Measurements from ENCODE around the gene PLEKHA7.
"Not testable (repeated sequence)": the region's sequence is repeated elsewhere in the genome, so short reads cannot be mapped to it uniquely, and the experiment has no call there.

The PLEKHA7 gene

DNA sequence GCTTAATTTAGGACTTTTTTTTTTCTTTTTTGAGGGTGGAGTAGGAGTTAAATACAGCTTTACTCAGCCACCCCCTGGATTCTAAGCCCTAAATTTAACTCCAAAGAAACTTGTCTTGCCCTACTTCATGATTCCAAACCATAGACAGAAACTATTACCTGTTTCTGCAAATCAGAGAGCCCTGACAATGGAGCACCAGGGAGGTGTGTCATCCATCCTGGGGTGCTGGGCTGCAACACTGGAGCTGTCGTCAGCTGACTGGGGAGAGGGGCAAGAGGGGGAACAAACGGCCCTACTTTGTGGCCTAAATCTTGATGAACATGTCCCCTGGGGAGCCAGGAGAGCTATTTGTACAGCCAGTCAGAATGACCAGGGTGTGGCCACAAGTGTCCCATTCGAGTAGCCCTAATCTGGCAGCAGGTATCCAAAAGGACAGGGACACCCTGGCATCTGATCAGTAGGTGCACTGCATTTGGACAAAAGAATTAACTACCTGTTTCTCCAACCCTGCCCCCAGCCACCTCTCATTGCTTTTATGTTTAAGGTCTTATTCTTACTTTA is 50.8 kb downstream of the PLEKHA7 start:
- no peak overlapping the region for H3K27ac ChIP-seq
- no peaks in the 10 kb centered on the region for H3K9me3 ChIP-seq (ENCODE audit: severe bottlenecking)
- no peak overlapping the region for H3K4me3 ChIP-seq (ENCODE audit: low read depth, low read length)
- DNase-seq = no peak
- peaks cover 24% of the 10 kb centered on the region for H3K36me3 ChIP-seq
- TF ChIP-seq, protein P1, sequence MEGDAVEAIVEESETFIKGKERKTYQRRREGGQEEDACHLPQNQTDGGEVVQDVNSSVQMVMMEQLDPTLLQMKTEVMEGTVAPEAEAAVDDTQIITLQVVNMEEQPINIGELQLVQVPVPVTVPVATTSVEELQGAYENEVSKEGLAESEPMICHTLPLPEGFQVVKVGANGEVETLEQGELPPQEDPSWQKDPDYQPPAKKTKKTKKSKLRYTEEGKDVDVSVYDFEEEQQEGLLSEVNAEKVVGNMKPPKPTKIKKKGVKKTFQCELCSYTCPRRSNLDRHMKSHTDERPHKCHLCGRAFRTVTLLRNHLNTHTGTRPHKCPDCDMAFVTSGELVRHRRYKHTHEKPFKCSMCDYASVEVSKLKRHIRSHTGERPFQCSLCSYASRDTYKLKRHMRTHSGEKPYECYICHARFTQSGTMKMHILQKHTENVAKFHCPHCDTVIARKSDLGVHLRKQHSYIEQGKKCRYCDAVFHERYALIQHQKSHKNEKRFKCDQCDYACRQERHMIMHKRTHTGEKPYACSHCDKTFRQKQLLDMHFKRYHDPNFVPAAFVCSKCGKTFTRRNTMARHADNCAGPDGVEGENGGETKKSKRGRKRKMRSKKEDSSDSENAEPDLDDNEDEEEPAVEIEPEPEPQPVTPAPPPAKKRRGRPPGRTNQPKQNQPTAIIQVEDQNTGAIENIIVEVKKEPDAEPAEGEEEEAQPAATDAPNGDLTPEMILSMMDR (IDR thresholded peaks at IDR 0.05; ENCODE audit: low read depth, low read length) = no peak
- H3K27me3 ChIP-seq (ENCODE audit: insufficient read depth, low read depth, severe bottlenecking) = no peaks in the 10 kb centered on the region

DNA sequence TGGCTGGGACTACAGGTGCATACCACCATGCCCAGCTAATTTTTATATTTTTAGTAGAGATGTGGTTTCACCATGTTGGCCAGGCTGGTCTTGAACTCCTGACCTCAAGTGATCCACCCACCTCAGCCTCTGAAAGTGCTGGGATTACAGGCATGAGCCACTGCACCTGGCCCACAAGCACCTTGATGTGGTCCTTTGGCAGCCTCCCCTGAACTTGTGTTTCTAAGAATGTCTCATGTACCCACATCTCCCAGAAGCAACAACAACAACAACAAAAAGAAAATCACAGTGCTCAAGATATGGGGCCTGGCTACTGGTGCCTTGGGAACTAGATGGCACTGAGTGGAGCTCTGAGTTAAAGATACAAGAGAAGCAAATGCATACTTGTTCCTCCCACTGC is 51.6 kb downstream of the PLEKHA7 start:
- not testable (repeated sequence) for H3K9me3 ChIP-seq (ENCODE audit: severe bottlenecking); H3K4me3 ChIP-seq (ENCODE audit: low read depth, low read length); DNase-seq; H3K27ac ChIP-seq; H3K27me3 ChIP-seq (ENCODE audit: insufficient read depth, low read depth, severe bottlenecking)
- H3K36me3 ChIP-seq = peaks cover 19% of the 10 kb centered on the region

DNA sequence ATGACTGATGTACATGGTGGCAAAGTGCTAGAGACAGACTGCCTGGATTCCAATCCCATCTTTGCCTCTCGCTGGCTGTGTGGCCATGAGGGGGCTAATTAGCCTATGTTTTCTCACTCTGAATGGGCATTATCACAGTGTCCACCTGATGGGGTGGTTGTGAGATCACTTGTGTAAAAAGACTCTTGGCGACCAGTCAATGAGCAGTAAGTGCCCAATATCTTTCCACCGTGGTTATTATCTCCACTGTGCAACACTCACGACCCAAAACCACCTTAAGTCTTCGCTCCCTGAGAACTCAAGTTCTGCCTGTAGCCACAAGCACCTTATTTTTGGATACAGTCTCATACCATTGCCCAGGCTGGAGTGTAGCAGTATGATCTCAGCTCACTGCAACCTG is 52.1 kb downstream of the PLEKHA7 start:
- Histone ChIP-seq H3K27me3 (ENCODE audit: insufficient read depth, low read depth, severe bottlenecking) (no peaks in the 10 kb centered on the region), H3K9me3 (ENCODE audit: severe bottlenecking) (no peaks in the 10 kb centered on the region), H3K27ac (no peak overlapping the region), H3K4me3 (ENCODE audit: low read depth, low read length) (no peak overlapping the region), H3K36me3 (peaks cover 19% of the 10 kb centered on the region)
- DNase-seq = no peak
- TF ChIP-seq, protein P1 (IDR thresholded peaks at IDR 0.05; ENCODE audit: low read depth, low read length) = no peak

DNA sequence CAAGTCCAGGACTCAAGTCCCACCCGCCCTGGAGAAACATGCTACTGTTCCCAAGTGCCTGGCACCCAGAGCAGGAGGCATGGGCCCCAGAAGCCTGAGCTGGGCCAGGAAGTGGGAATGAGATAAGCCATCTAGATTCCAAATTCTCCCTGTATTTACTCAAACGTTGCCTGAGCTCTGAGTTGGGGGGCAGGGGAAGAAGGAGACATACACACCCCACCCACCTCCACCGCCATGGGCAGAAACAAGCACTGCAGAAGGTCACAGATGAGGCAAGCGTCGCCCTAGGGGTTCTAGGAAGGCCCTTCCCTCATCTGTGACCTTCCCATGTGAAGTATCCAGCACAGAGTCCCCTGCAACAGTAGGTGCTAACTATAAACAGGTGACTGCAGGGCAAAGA is 54.0 kb downstream of the PLEKHA7 start:
- Histone ChIP-seq H3K4me3 (ENCODE audit: low read depth, low read length) (no peak overlapping the region), H3K36me3 (peaks cover 11% of the 10 kb centered on the region), H3K27ac (no peak overlapping the region), H3K27me3 (ENCODE audit: insufficient read depth, low read depth, severe bottlenecking) (no peaks in the 10 kb centered on the region), H3K9me3 (ENCODE audit: severe bottlenecking) (no peaks in the 10 kb centered on the region)
- TF ChIP-seq, protein P1 (IDR thresholded peaks at IDR 0.05; ENCODE audit: low read depth, low read length) = no peak
- DNase-seq = no peak

DNA sequence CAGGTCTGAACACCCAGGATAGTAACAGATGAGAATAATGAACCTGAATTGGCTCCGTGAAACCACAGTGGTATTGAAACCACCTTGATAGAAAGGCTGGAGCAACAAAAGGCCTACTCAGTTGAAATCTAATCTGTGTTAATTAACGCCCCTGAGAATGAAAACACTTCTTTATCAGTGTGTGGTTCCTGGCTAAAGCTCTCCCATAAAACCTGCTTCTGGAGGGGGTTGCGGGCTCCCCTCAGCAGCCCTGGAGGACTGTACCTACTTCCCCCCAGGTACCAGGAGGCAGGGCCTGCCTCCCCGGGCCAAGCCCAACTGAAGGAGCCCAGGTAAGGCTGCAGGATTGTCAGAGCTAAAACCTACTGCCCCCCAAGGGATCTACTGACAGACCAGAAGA is 54.6 kb downstream of the PLEKHA7 start:
- TF ChIP-seq, protein P1 (IDR thresholded peaks at IDR 0.05; ENCODE audit: low read depth, low read length) = no peak
- Histone ChIP-seq H3K27ac (no peak overlapping the region; the same call in 1 of the 2 replicates), H3K27me3 (ENCODE audit: insufficient read depth, low read depth, severe bottlenecking) (no peaks in the 10 kb centered on the region), H3K4me3 (ENCODE audit: low read depth, low read length) (no peak overlapping the region), H3K36me3 (peaks cover 10% of the 10 kb centered on the region), H3K9me3 (ENCODE audit: severe bottlenecking) (no peaks in the 10 kb centered on the region)
- DNase-seq = no peak

DNA sequence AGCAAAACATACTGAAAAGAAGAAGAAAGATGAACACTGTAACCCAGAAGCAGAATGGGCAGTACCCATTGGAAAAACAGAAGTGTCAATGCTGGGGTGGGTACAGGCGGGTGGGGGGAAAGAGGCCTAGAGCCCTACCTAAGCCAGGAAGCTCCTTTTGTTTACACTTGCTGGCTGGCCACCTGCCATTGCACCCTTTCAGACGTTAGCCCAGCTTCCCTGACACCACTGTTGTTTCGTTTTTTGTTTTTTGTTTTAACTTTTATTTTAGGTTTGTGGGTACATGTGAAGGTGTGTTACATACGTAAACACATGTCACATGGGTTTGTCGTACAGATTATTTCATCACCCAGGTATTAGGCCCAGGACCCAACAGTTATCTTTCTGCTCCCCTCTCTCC is 55.4 kb downstream of the PLEKHA7 start:
- TF ChIP-seq, protein P1 (IDR thresholded peaks at IDR 0.05; ENCODE audit: low read depth, low read length) = no peak
- DNase-seq = no peak
- Histone ChIP-seq H3K9me3 (ENCODE audit: severe bottlenecking) (no peaks in the 10 kb centered on the region), H3K27me3 (ENCODE audit: insufficient read depth, low read depth, severe bottlenecking) (no peaks in the 10 kb centered on the region), H3K36me3 (peaks cover 4% of the 10 kb centered on the region), H3K4me3 (ENCODE audit: low read depth, low read length) (no peak overlapping the region), H3K27ac (no peak overlapping the region)

All from WERI-Rb-1 (cell line).